ENCODE measurements around the gene NACA2.
"Not testable (repeated sequence)": the region's sequence is repeated elsewhere in the genome, so short reads cannot be mapped to it uniquely, and the experiment has no call there.

The NACA2 gene

DNA sequence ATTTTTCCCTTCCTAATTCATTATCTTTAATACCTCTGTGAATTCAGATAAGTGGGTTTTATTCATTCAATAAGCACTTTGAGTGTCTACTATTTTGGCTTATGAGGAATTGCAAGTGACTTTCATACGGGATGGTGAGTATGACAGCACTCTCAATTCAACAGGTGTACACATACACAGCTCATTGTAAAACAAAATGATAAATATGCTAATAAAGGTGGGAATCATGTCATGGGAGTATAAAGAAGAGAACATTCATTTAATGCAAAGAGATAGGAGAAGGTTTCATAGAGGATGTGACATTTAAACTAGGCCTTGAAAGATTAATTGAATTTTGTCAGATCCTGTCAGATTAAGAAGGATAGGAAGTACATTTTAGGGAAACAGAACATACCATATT lies 19.4 kb downstream of the NACA2 start:
- TF ChIP-seq, protein P1, sequence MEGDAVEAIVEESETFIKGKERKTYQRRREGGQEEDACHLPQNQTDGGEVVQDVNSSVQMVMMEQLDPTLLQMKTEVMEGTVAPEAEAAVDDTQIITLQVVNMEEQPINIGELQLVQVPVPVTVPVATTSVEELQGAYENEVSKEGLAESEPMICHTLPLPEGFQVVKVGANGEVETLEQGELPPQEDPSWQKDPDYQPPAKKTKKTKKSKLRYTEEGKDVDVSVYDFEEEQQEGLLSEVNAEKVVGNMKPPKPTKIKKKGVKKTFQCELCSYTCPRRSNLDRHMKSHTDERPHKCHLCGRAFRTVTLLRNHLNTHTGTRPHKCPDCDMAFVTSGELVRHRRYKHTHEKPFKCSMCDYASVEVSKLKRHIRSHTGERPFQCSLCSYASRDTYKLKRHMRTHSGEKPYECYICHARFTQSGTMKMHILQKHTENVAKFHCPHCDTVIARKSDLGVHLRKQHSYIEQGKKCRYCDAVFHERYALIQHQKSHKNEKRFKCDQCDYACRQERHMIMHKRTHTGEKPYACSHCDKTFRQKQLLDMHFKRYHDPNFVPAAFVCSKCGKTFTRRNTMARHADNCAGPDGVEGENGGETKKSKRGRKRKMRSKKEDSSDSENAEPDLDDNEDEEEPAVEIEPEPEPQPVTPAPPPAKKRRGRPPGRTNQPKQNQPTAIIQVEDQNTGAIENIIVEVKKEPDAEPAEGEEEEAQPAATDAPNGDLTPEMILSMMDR (IDR thresholded peaks at IDR 0.05; ENCODE audit: insufficient read depth, low read depth, low read length, missing control alignments): no peak
- no peak overlapping the region for H3K4me3 ChIP-seq (ENCODE audit: low read length)
- no peak for DNase-seq (ENCODE audit: low read depth)

DNA sequence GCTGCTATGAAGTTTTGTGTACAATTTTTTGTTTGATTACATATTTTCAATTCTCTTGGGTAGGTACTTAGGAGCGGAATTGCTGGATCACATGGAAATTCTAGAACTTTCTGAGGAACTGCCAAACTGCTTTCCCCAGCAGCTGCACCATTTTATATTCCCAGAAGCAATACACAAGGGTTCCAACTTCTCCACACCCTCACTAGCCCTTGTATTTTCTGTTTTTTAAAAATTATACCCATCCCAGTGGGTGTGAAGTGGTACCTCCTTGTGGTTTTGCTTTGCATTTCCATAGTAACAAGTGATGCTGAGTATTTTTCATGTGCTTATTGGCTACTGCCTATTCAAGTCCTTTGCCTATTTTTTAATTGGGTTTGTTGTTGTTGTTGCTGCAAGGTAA lies 20.9 kb downstream of the NACA2 start:
- no peak overlapping the region for H3K4me3 ChIP-seq (ENCODE audit: low read length)
- DNase-seq (ENCODE audit: low read depth): peak; percentile 26
- TF ChIP-seq, protein P1 (IDR thresholded peaks at IDR 0.05; ENCODE audit: insufficient read depth, low read depth, low read length, missing control alignments): no peak

DNA sequence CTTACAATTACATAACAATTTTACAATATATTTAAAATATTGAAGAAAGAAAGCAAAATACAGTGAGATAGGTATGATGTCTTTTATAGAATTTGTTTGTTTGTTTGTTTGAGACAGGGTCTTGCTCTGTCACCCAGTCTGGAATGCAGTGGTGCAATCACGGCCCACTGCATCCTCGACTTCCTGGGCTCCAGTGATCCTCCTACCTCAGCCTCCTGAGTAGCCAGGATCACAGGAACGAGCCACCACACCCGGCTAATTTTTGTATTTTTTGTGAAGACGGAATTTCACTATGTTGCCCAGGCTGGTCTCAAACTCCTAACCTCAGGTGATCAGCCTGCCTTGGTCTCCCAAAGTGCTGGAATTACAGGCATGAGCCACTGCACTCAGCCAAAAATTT lies 21.5 kb downstream of the NACA2 start:
- not testable (repeated sequence) for DNase-seq (ENCODE audit: low read depth)

DNA sequence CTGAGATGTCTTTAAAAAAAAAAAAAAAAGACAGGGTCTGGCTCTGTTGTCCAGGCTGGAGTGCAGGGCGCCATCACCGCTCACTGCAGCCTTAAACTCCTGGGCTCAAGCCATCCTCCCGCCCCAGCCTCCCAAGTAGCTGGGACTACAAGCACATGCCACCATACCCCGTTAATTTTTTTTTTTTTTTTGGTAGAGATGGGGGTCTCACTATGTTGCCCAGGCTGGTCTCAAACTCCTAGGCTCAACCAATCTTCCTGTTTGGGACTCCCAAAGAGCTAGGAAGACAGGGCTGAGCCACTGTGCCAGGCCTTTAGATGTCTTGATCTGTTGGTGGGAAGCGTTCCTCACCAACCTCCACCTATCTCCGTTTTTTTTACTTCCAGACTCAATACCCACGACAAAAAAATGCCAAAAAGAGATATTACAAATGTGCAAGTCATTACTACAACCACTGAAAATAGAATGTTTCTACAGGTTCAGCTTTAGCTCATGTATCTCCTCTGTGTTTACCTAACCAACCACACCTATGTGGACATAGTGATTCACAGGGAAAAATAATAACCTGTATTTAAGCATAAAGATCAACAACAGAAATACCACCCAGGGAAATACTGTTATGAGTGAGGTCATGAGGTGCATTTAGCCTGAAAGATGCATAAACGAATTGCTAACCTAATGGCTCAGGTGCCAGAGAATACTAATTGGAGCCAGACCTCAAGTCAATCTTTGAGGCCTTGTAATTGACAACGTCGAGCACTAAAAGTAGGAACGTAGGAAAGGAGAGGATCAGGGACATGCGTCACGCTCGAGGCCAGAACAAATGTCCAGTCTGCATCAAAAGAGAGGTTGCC lies 22.6 kb downstream of the NACA2 start:
- H3K4me3 ChIP-seq (ENCODE audit: low read length): no peak overlapping the region
- peak; percentile 90 for DNase-seq (ENCODE audit: low read depth)
- TF ChIP-seq, protein P1 (IDR thresholded peaks at IDR 0.05; ENCODE audit: insufficient read depth, low read depth, low read length, missing control alignments): no peak

More for the DNA sequence above, 21.5 kb downstream of the NACA2 start:
- H3K4me3 ChIP-seq (ENCODE audit: low read length): not testable (repeated sequence)

DNA sequence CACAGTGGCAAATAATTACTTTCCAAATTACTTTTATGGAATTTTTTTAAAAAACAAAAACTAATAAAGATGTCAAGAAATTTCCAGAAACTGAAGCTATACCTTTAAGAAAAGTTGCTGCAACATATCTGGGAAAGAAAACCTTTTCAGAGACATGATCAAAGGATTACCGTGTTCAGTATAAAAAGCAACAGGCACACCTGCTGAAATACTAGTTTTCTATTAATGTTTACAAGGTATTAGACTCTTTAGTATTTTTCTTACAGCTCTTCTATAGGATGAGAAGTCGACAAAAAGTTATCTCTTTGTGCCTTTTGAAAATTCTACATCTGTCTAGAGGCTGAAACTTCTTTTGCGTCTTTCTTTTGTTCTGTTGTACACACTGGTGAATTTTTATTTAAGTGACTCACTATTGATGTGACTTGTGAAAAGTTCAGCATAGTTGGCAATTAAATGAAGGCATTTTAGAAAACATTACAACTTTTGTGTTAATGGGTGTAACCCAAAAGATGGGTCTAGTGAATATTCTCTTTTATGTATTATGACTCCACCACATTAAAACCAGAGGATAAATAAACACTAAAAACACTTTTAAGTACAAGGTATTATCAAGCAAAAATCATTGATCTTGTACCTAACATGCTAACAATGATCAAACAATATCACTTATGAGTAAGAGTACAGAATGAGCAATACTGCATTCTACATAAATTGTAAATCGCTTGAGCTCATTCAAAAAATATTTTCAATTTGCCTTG lies 23.8 kb downstream of the NACA2 start:
- DNase-seq (ENCODE audit: low read depth): peak; percentile 20
- TF ChIP-seq, protein P1 (IDR thresholded peaks at IDR 0.05; ENCODE audit: insufficient read depth, low read depth, low read length, missing control alignments): no peak
- no peak overlapping the region for H3K4me3 ChIP-seq (ENCODE audit: low read length)

DNA sequence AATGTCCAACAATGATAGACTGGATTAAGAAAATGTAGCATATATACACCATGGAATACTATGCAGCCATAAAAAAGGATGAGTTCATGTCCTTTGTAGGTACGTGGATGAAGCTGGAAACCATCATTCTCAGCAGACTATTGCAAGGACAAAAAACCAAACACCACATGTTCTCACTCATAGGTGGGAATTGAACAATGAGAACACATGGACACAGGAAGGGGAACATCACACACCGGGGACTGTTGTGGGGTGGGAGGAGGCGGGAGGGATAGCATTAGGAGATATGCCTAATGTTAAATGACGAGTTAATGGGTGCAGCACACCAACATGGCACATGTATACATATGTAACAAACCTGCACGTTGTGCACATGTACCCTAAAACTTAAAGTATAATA lies 24.6 kb downstream of the NACA2 start:
- not testable (repeated sequence) for DNase-seq (ENCODE audit: low read depth); H3K4me3 ChIP-seq (ENCODE audit: low read length)

DNA sequence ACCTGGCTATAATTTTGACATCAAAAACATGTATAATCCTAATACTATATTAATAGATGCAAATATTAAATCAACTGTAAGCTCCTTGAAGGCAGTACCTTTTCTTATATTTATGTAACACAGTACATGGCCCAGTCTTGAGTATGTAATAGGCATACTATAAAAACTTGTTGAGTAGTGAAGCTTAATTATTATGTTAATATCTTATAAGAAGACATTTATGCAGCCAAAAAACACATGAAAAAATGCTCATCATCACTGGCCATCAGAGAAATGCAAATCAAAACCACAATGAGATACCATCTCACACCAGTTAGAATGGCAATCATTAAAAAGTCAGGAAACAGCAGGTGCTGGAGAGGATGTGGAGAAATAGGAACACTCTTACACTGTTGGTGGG lies 25.2 kb downstream of the NACA2 start:
- DNase-seq (ENCODE audit: low read depth); H3K4me3 ChIP-seq (ENCODE audit: low read length): not testable (repeated sequence)

DNA sequence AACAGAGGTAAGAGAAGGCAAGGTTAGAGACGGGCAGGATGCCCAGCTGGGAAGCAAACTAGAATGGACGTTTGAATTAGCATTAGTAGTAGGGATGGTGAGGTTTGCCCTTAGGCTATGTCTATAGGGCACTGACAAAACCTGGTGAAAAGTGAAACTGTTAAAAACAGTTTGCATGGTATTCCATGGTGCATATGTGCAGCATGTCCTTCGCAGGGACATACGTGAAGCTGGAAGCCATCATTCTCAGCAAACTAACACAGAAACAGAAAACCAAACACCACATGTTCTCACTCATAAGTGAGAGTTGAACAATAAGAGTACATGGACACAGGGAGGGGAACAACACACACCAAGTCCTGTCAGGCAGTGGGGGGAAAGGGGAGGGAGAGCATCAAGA lies 25.8 kb downstream of the NACA2 start:
- TF ChIP-seq, protein P1 (IDR thresholded peaks at IDR 0.05; ENCODE audit: insufficient read depth, low read depth, low read length, missing control alignments): no peak
- no peak overlapping the region for H3K4me3 ChIP-seq (ENCODE audit: low read length)
- DNase-seq (ENCODE audit: low read depth): no peak

All from epithelial cell of esophagus (primary cell).